GM06990 (cell line): Measurements from ENCODE around the gene MOSMO.
A peak's percentile ranks its signal among the peaks of the same experiment; 100 is the strongest.

Source experiments
- DNase-seq: peaks from one replicate; pipeline ENCODE4 v3.0.0-alpha.2; 2011; ENCODE audit not compliant: insufficient read length; ENCODE audit errors: extremely low read depth
- H3K27me3 ChIP-seq: replicated peaks from 2 replicates; pipeline ENCODE4 v1.6.0; 2011; ENCODE audit warnings: low read length; ENCODE audit not compliant: control insufficient read depth, insufficient read depth
- H3K36me3 ChIP-seq: 2 replicates; pipeline ENCODE4 v1.5.1; 2011; ENCODE audit warnings: low read length; ENCODE audit not compliant: control insufficient read depth, insufficient read depth
- H3K4me3 ChIP-seq: replicated peaks from 2 replicates; pipeline ENCODE4 v1.5.1; 2011; ENCODE audit warnings: low read depth, mild to moderate bottlenecking, control low read depth, low read length
- CTCF ChIP-seq: IDR thresholded peaks from 2 replicates; pipeline ENCODE4 v1.5.1; 2011; ENCODE audit warnings: low read length, control low read depth, mild to moderate bottlenecking, inconsistent platforms; ENCODE audit not compliant: insufficient read depth, poor library complexity, severe bottlenecking

MOSMO gene

GRCh38 chr16:22012241-22012640, 4.3 kb downstream of the MOSMO start:
- no peak for TF ChIP-seq CTCF
- Histone ChIP-seq H3K4me3 (no peak overlapping the region), H3K36me3 (no peaks in the 10 kb centered on the region), H3K27me3 (no peaks in the 10 kb centered on the region)
- DNase-seq, result no peak

- no peak for TF ChIP-seq CTCF
Measured at GRCh38 chr16:22013486-22013885, 5.6 kb downstream of the MOSMO start.

GRCh38 chr16:22014271-22014873, 6.5 kb downstream of the MOSMO start:
- TF ChIP-seq CTCF, result no peak
- DNase-seq, result no peak
- Histone ChIP-seq H3K36me3 (no peaks in the 10 kb centered on the region), H3K27me3 (no peaks in the 10 kb centered on the region), H3K4me3 (peak overlapping the region; percentile 11)

More at GRCh38 chr16:22013486-22013885, 5.6 kb downstream of the MOSMO start:
- Histone ChIP-seq H3K27me3 (no peaks in the 10 kb centered on the region), H3K36me3 (no peaks in the 10 kb centered on the region), H3K4me3 (no peak overlapping the region)
- no peak for DNase-seq

- TF ChIP-seq CTCF, result no peak
- Histone ChIP-seq H3K36me3 (no peaks in the 10 kb centered on the region), H3K27me3 (no peaks in the 10 kb centered on the region), H3K4me3 (no peak overlapping the region)
- no peak for DNase-seq
Measured at GRCh38 chr16:22016927-22017326, 9.0 kb downstream of the MOSMO start.

- DNase-seq, result no peak
- no peak for TF ChIP-seq CTCF
- no peaks in the 10 kb centered on the region for H3K36me3 ChIP-seq
- no peaks in the 10 kb centered on the region for H3K27me3 ChIP-seq
- no peak overlapping the region for H3K4me3 ChIP-seq
Measured at GRCh38 chr16:22018559-22018958, 10.6 kb downstream of the MOSMO start.

- no peak for TF ChIP-seq CTCF
- Histone ChIP-seq H3K4me3 (no peak overlapping the region), H3K27me3 (no peaks in the 10 kb centered on the region), H3K36me3 (no peaks in the 10 kb centered on the region)
- DNase-seq, result no peak
Measured at GRCh38 chr16:22022151-22022550, 14.2 kb downstream of the MOSMO start.
